GM21526 (cell line): ENCODE data around the gene TRDN.

Source experiments
- ATAC-seq: cut with Tn5 transposase; IDR thresholded peaks from one replicate; pipeline ENCODE4 v1.9.1; 2021; ENCODE audit warnings: moderate library complexity; ENCODE audit not compliant: unreplicated experiment, low FRiP score

The TRDN gene

GRCh38 chr6:123211777-123212545 lies 424.8 kb downstream of the TRDN start:
- ATAC-seq, result no peak

- ATAC-seq, result no peak
Measured at GRCh38 chr6:123210645-123211044, 426.1 kb downstream of the TRDN start.

- ATAC-seq, result no peak
Measured at GRCh38 chr6:123207967-123208510, 428.7 kb downstream of the TRDN start.

GRCh38 chr6:123203928-123204327 lies 432.8 kb downstream of the TRDN start:
- no peak for ATAC-seq

GRCh38 chr6:123201869-123202372 lies 434.8 kb downstream of the TRDN start:
- no peak for ATAC-seq

- ATAC-seq, result no peak
Measured at GRCh38 chr6:123193298-123193697, 443.5 kb downstream of the TRDN start.

GRCh38 chr6:123189816-123190215 lies 446.9 kb downstream of the TRDN start:
- no peak for ATAC-seq

GRCh38 chr6:123182998-123183397 lies 453.8 kb downstream of the TRDN start:
- ATAC-seq, result no peak

GRCh38 chr6:123176706-123177105 lies 460.0 kb downstream of the TRDN start:
- ATAC-seq, result no peak

- no peak for ATAC-seq
Measured at GRCh38 chr6:123171341-123172115, 465.2 kb downstream of the TRDN start.

- no peak for ATAC-seq
Measured at GRCh38 chr6:123169774-123170095, 467.0 kb downstream of the TRDN start.

GRCh38 chr6:123168892-123169773 lies 467.6 kb downstream of the TRDN start:
- no peak for ATAC-seq

GRCh38 chr6:123168466-123168865 lies 468.3 kb downstream of the TRDN start:
- no peak for ATAC-seq
